GM23338 (cell line): ENCODE data around the gene SLC35F4. TPM values are rescaled to one million over a fixed set of nuclear protein-coding genes. Genes with fewer than 3 reads are reported as not detected.

Experiments
- ATAC-seq: fragments of 200-7000 bp; cut with Tn5 transposase; 3 replicates; pipeline ENCODE4 v1.9.1; 2020
- DNase-seq: peaks from one replicate; pipeline ENCODE4 v3.0.0-alpha.2; 2015; ENCODE audit warnings: low spot score
- H2AFZ ChIP-seq: fragments of 200-600 bp; sonication (generic); 2 replicates; pipeline ENCODE4 v1.8.0; 2016; ENCODE audit warnings: antibody characterized with exemption, mild to moderate bottlenecking, moderate library complexity
- H3F3A ChIP-seq: fragments of 200-600 bp; sonication (generic); replicated peaks from 2 replicates; pipeline ENCODE4 v1.8.0; 2017; ENCODE audit warnings: antibody characterized with exemption, mixed run types, low read depth
- H3K27ac ChIP-seq: fragments of 200-600 bp; sonication (generic); 2 replicates; pipeline ENCODE4 v1.6.1; 2016; ENCODE audit warnings: low read depth
- H3K27me3 ChIP-seq: fragments of 200-600 bp; sonication (generic); 2 replicates; pipeline ENCODE4 v1.8.0; 2016; ENCODE audit warnings: mild to moderate bottlenecking, mixed run types, moderate library complexity; ENCODE audit not compliant: insufficient read depth
- H3K36me3 ChIP-seq: fragments of 200-600 bp; sonication (generic); 2 replicates; pipeline ENCODE4 v1.8.0; 2016; ENCODE audit warnings: mild to moderate bottlenecking; ENCODE audit not compliant: insufficient read depth
- H3K4me1 ChIP-seq: fragments of 200-600 bp; sonication (generic); 2 replicates; pipeline ENCODE4 v1.8.0; 2016; ENCODE audit warnings: mild to moderate bottlenecking, moderate library complexity; ENCODE audit not compliant: insufficient read depth
- H3K4me2 ChIP-seq: fragments of 200-600 bp; sonication (generic); 2 replicates; pipeline ENCODE4 v1.7.1; 2017; ENCODE audit warnings: mixed run types
- H3K4me3 ChIP-seq: fragments of 200-600 bp; sonication (generic); 2 replicates; pipeline ENCODE4 v1.6.1; 2016; ENCODE audit warnings: mixed run types
- H3K79me2 ChIP-seq: fragments of 200-600 bp; sonication (generic); replicated peaks from 2 replicates; pipeline ENCODE4 v1.8.0; 2017; ENCODE audit warnings: mild to moderate bottlenecking; ENCODE audit not compliant: insufficient read depth
- H3K9me2 ChIP-seq: fragments of 200-600 bp; sonication (generic); 2 replicates; pipeline ENCODE4 v1.8.0; 2017; ENCODE audit not compliant: insufficient read depth
- H4K20me1 ChIP-seq: fragments of 200-600 bp; sonication (generic); replicated peaks from 2 replicates; pipeline ENCODE4 v1.8.0; 2017; ENCODE audit warnings: mild to moderate bottlenecking; ENCODE audit not compliant: insufficient read depth
- H3K27ac Mint-ChIP-seq: 2 replicates; pipeline ENCODE4 v1.8.0; 2020; ENCODE audit warnings: inconsistent platforms, mild to moderate bottlenecking, moderate library complexity, mixed read lengths
- H3K27me3 Mint-ChIP-seq: 3 replicates; pipeline ENCODE4 v1.8.0; 2022; ENCODE audit warnings: low read depth, mild to moderate bottlenecking, moderate library complexity, mixed read lengths, inconsistent platforms; ENCODE audit not compliant: insufficient read depth, poor library complexity
- H3K36me3 Mint-ChIP-seq: 3 replicates; pipeline ENCODE4 v1.8.0; 2021; ENCODE audit warnings: low read depth, mild to moderate bottlenecking, inconsistent platforms, moderate library complexity, mixed read lengths
- H3K4me1 Mint-ChIP-seq: 3 replicates; pipeline ENCODE4 v1.8.0; 2020; ENCODE audit warnings: mild to moderate bottlenecking, inconsistent platforms, mixed read lengths
- H3K4me3 Mint-ChIP-seq: 3 replicates; pipeline ENCODE4 v1.8.0; 2021; ENCODE audit warnings: moderate library complexity, mild to moderate bottlenecking, inconsistent platforms, mixed read lengths
- H3K9me3 Mint-ChIP-seq: 3 replicates; pipeline ENCODE4 v1.8.0; 2020; ENCODE audit warnings: moderate library complexity, mild to moderate bottlenecking, inconsistent platforms, mixed read lengths
- CREB1 ChIP-seq: fragments of 250-450 bp; sonication (Bioruptor Pico); IDR thresholded peaks from 2 replicates; pipeline ENCODE4 v1.5.0; 2020; ENCODE audit warnings: low read depth, mild to moderate bottlenecking, moderate library complexity
- EZH2 ChIP-seq: fragments of 200-600 bp; sonication (generic); IDR thresholded peaks from one replicate; pipeline ENCODE4 v1.8.0; 2017; ENCODE audit warnings: antibody characterized with exemption, mild to moderate bottlenecking, low read depth; ENCODE audit not compliant: unreplicated experiment
- EZH2phosphoT487 ChIP-seq: fragments of 200-600 bp; sonication (generic); IDR thresholded peaks from one replicate; pipeline ENCODE4 v1.8.1; 2018; ENCODE audit warnings: antibody characterized with exemption; ENCODE audit not compliant: unreplicated experiment
- JUNB ChIP-seq: IDR thresholded peaks from one replicate; pipeline ENCODE4 v1.6.1; 2016; ENCODE audit warnings: antibody characterized with exemption; ENCODE audit not compliant: unreplicated experiment
- NANOG ChIP-seq: IDR thresholded peaks from 2 replicates; pipeline ENCODE4 v1.6.1; 2016; ENCODE audit warnings: antibody characterized with exemption, borderline replicate concordance
- STAT1 ChIP-seq: IDR thresholded peaks from one replicate; pipeline ENCODE4 v1.6.1; 2016; ENCODE audit warnings: antibody characterized with exemption; ENCODE audit not compliant: unreplicated experiment
- ZNF114 ChIP-seq: fragments of 250-450 bp; sonication (Bioruptor Pico); IDR thresholded peaks from 2 replicates; pipeline ENCODE4 v1.5.0; 2020; ENCODE audit warnings: mild to moderate bottlenecking, moderate library complexity
- ZNF331 ChIP-seq: fragments of 250-450 bp; sonication (Bioruptor Pico); IDR thresholded peaks from 2 replicates; pipeline ENCODE4 v1.5.0; 2020; ENCODE audit warnings: low read depth, mild to moderate bottlenecking, moderate library complexity
- polyA plus RNA-seq: library from polyadenylated mRNA; unstranded; fragments of >200 nt; fragmentation: Nextera tagmentation; extraction: Ambion mirVana; gene quantifications from 2 replicates; pipeline ENCODE4 v1.2.1, GENCODE V29; 2016
- total RNA-seq: library from RNA; depleted of rRNA; stranded (reverse); fragments of >200 nt; shearing (Covaris generic); gene quantifications from 2 replicates; pipeline ENCODE4 v1.2.3, GENCODE V29; 2014
- TF ChIP-seq, protein P1 (sequence below): IDR thresholded peaks from one replicate; pipeline ENCODE4 v1.6.1; 2018; ENCODE audit warnings: antibody characterized with exemption; ENCODE audit not compliant: unreplicated experiment
- TF ChIP-seq, protein P2 (sequence below), 2 experiments: fragments of 200-600 bp in 1 of 2; sonication (generic) in 1 of 2; conservative IDR thresholded peaks; 2 replicates each; pipeline versions ENCODE4 v1.5.1 to v1.6.1; 2016 to 2017; ENCODE audit warnings: antibody characterized with exemption in 2 of 2, low read depth in 2 of 2, mild to moderate bottlenecking in 2 of 2, moderate library complexity in 1 of 2
- TF ChIP-seq, protein P3 (sequence below): IDR thresholded peaks from 2 replicates; pipeline ENCODE4 v1.6.1; 2016; ENCODE audit warnings: antibody characterized with exemption
- TF ChIP-seq, protein P4 (sequence below): fragments of 250-450 bp; sonication (Bioruptor Pico); IDR thresholded peaks from 2 replicates; pipeline ENCODE4 v1.5.0; 2020; ENCODE audit warnings: mild to moderate bottlenecking, moderate library complexity

The SLC35F4 gene
- total and polyA plus RNA-seq, 2 experiments from 2014 or later: 0.10 TPM; not detected in 1

DNA sequence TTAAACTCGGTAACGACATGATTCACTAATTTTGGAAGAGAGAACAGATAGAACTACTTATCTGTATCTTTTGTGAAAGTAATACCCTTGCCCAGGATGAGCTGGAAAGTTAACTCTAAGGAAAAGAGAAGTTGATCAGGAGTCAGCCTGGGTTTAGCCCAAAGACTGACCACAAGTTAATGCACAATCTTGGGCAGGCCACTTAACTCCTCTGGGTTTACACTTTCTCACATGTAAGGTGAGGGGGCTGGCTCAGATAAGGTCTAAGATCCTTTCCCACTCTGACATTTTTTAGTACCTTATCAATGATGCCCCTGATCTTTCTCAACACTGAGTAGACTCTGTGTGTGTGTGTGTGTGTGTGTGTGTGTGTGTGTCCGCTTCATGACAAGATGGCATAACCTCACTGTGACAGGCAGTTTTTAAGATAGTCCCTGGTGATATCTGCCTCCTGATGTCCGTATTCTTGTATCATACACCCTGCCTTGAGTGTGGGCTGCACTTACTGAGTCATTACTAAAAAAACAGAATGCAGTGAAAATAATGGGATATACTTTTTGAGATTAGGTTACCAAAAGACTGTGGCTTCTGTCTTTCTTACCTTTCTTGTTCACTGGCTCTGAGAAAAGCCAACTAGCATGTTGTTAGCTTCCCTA is 316.0 kb downstream of the SLC35F4 start (continued):
- TF ChIP-seq, protein P1, sequence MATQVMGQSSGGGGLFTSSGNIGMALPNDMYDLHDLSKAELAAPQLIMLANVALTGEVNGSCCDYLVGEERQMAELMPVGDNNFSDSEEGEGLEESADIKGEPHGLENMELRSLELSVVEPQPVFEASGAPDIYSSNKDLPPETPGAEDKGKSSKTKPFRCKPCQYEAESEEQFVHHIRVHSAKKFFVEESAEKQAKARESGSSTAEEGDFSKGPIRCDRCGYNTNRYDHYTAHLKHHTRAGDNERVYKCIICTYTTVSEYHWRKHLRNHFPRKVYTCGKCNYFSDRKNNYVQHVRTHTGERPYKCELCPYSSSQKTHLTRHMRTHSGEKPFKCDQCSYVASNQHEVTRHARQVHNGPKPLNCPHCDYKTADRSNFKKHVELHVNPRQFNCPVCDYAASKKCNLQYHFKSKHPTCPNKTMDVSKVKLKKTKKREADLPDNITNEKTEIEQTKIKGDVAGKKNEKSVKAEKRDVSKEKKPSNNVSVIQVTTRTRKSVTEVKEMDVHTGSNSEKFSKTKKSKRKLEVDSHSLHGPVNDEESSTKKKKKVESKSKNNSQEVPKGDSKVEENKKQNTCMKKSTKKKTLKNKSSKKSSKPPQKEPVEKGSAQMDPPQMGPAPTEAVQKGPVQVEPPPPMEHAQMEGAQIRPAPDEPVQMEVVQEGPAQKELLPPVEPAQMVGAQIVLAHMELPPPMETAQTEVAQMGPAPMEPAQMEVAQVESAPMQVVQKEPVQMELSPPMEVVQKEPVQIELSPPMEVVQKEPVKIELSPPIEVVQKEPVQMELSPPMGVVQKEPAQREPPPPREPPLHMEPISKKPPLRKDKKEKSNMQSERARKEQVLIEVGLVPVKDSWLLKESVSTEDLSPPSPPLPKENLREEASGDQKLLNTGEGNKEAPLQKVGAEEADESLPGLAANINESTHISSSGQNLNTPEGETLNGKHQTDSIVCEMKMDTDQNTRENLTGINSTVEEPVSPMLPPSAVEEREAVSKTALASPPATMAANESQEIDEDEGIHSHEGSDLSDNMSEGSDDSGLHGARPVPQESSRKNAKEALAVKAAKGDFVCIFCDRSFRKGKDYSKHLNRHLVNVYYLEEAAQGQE: no peak
- no peak for TF ChIP-seq ZNF331 (CRISPR knock-in tag)
- TF ChIP-seq JUNB: no peak

DNA sequence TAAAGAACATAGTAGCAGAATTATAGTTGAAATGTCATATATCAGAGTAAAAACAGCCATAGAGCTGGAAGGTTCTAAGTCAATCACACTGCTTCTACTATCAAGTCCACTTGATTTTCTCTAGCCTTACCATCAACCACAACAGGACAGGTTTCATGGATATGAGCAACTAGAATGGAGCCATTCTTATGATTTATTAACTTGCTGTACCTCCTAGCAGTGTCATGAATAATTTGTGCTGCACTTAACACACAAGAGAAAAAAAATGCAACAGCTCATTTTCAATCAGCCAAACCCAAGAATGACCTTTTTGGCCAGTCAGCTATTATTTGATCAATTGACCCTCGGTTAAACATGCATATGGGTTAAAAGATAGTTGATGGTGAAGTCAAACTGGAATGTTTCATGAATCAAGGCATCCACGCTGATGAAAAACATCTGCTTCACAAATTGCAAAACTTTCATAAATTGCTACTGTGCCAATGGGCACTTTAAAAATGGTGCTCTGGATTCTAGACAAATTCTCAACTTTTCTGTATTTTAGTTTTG is 316.8 kb downstream of the SLC35F4 start:
- H3F3A ChIP-seq: no peaks in the 10 kb centered on the region
- no peaks in the 10 kb centered on the region for H3K36me3 Mint-ChIP-seq
- peaks cover 2% of the 10 kb centered on the region; the same call in 1 of the 2 replicates for H3K36me3 ChIP-seq
- no peaks in the 10 kb centered on the region for H3K79me2 ChIP-seq
- ATAC-seq (no peak), DNase-seq (no peak)
- H3K4me3 Mint-ChIP-seq: no peak overlapping the region
- no peaks in the 10 kb centered on the region for H3K9me2 ChIP-seq
- H3K4me2 ChIP-seq: no peak overlapping the region
- H3K4me3 ChIP-seq: no peak overlapping the region
- H3K4me1 Mint-ChIP-seq: no peaks in the 10 kb centered on the region
- peaks cover 8% of the 10 kb centered on the region; the same call in 2 of the 3 replicates for H3K9me3 Mint-ChIP-seq
- H4K20me1 ChIP-seq: no peaks in the 10 kb centered on the region
- no peaks in the 10 kb centered on the region for H3K4me1 ChIP-seq
- no peak overlapping the region for H3K27ac ChIP-seq
- no peaks in the 10 kb centered on the region for H3K27me3 ChIP-seq
- H3K27me3 Mint-ChIP-seq: no peaks in the 10 kb centered on the region
- no peak overlapping the region for H2AFZ ChIP-seq
- H3K27ac Mint-ChIP-seq: no peak overlapping the region
- TF ChIP-seq, protein P2, sequence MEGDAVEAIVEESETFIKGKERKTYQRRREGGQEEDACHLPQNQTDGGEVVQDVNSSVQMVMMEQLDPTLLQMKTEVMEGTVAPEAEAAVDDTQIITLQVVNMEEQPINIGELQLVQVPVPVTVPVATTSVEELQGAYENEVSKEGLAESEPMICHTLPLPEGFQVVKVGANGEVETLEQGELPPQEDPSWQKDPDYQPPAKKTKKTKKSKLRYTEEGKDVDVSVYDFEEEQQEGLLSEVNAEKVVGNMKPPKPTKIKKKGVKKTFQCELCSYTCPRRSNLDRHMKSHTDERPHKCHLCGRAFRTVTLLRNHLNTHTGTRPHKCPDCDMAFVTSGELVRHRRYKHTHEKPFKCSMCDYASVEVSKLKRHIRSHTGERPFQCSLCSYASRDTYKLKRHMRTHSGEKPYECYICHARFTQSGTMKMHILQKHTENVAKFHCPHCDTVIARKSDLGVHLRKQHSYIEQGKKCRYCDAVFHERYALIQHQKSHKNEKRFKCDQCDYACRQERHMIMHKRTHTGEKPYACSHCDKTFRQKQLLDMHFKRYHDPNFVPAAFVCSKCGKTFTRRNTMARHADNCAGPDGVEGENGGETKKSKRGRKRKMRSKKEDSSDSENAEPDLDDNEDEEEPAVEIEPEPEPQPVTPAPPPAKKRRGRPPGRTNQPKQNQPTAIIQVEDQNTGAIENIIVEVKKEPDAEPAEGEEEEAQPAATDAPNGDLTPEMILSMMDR (conservative IDR thresholded peaks at IDR 0.05; ENCODE audit: low read depth in 2 of 2): no peak
- TF ChIP-seq ZNF114 (CRISPR knock-in tag) (no peak), ZNF331 (CRISPR knock-in tag) (no peak), STAT1 (no peak), CREB1 (CRISPR knock-in tag) (no peak), EZH2phosphoT487 (no peak), EZH2 (no peak), JUNB (no peak), NANOG (no peak)
- TF ChIP-seq, protein P3, sequence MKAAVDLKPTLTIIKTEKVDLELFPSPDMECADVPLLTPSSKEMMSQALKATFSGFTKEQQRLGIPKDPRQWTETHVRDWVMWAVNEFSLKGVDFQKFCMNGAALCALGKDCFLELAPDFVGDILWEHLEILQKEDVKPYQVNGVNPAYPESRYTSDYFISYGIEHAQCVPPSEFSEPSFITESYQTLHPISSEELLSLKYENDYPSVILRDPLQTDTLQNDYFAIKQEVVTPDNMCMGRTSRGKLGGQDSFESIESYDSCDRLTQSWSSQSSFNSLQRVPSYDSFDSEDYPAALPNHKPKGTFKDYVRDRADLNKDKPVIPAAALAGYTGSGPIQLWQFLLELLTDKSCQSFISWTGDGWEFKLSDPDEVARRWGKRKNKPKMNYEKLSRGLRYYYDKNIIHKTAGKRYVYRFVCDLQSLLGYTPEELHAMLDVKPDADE: no peak
- TF ChIP-seq, protein P4, sequence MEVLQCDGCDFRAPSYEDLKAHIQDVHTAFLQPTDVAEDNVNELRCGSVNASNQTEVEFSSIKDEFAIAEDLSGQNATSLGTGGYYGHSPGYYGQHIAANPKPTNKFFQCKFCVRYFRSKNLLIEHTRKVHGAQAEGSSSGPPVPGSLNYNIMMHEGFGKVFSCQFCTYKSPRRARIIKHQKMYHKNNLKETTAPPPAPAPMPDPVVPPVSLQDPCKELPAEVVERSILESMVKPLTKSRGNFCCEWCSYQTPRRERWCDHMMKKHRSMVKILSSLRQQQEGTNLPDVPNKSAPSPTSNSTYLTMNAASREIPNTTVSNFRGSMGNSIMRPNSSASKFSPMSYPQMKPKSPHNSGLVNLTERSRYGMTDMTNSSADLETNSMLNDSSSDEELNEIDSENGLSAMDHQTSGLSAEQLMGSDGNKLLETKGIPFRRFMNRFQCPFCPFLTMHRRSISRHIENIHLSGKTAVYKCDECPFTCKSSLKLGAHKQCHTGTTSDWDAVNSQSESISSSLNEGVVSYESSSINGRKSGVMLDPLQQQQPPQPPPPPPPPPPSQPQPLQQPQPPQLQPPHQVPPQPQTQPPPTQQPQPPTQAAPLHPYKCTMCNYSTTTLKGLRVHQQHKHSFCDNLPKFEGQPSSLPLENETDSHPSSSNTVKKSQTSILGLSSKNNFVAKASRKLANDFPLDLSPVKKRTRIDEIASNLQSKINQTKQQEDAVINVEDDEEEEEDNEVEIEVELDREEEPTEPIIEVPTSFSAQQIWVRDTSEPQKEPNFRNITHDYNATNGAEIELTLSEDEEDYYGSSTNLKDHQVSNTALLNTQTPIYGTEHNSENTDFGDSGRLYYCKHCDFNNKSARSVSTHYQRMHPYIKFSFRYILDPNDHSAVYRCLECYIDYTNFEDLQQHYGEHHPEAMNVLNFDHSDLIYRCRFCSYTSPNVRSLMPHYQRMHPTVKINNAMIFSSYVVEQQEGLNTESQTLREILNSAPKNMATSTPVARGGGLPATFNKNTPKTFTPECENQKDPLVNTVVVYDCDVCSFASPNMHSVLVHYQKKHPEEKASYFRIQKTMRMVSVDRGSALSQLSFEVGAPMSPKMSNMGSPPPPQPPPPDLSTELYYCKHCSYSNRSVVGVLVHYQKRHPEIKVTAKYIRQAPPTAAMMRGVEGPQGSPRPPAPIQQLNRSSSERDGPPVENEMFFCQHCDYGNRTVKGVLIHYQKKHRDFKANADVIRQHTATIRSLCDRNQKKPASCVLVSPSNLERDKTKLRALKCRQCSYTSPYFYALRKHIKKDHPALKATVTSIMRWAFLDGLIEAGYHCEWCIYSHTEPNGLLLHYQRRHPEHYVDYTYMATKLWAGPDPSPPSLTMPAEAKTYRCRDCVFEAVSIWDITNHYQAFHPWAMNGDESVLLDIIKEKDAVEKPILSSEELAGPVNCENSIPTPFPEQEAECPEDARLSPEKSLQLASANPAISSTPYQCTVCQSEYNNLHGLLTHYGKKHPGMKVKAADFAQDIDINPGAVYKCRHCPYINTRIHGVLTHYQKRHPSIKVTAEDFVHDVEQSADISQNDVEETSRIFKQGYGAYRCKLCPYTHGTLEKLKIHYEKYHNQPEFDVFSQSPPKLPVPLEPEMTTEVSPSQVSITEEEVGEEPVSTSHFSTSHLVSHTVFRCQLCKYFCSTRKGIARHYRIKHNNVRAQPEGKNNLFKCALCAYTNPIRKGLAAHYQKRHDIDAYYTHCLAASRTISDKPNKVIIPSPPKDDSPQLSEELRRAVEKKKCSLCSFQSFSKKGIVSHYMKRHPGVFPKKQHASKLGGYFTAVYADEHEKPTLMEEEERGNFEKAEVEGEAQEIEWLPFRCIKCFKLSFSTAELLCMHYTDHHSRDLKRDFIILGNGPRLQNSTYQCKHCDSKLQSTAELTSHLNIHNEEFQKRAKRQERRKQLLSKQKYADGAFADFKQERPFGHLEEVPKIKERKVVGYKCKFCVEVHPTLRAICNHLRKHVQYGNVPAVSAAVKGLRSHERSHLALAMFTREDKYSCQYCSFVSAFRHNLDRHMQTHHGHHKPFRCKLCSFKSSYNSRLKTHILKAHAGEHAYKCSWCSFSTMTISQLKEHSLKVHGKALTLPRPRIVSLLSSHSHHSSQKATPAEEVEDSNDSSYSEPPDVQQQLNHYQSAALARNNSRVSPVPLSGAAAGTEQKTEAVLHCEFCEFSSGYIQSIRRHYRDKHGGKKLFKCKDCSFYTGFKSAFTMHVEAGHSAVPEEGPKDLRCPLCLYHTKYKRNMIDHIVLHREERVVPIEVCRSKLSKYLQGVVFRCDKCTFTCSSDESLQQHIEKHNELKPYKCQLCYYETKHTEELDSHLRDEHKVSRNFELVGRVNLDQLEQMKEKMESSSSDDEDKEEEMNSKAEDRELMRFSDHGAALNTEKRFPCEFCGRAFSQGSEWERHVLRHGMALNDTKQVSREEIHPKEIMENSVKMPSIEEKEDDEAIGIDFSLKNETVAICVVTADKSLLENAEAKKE (CRISPR knock-in tag): no peak
